Measurements from ENCODE around the gene PEDS1. TPM values are rescaled to one million over a fixed set of nuclear protein-coding genes. Genes with fewer than 3 reads are reported as not detected.

Gene PEDS1
- total and polyA plus RNA-seq, 2 of the 13 experiments (the other 11 are each of a cell fraction or from before 2014, with no cell fraction given): 30.5 to 93.9 TPM

- TF ChIP-seq, protein P1, sequence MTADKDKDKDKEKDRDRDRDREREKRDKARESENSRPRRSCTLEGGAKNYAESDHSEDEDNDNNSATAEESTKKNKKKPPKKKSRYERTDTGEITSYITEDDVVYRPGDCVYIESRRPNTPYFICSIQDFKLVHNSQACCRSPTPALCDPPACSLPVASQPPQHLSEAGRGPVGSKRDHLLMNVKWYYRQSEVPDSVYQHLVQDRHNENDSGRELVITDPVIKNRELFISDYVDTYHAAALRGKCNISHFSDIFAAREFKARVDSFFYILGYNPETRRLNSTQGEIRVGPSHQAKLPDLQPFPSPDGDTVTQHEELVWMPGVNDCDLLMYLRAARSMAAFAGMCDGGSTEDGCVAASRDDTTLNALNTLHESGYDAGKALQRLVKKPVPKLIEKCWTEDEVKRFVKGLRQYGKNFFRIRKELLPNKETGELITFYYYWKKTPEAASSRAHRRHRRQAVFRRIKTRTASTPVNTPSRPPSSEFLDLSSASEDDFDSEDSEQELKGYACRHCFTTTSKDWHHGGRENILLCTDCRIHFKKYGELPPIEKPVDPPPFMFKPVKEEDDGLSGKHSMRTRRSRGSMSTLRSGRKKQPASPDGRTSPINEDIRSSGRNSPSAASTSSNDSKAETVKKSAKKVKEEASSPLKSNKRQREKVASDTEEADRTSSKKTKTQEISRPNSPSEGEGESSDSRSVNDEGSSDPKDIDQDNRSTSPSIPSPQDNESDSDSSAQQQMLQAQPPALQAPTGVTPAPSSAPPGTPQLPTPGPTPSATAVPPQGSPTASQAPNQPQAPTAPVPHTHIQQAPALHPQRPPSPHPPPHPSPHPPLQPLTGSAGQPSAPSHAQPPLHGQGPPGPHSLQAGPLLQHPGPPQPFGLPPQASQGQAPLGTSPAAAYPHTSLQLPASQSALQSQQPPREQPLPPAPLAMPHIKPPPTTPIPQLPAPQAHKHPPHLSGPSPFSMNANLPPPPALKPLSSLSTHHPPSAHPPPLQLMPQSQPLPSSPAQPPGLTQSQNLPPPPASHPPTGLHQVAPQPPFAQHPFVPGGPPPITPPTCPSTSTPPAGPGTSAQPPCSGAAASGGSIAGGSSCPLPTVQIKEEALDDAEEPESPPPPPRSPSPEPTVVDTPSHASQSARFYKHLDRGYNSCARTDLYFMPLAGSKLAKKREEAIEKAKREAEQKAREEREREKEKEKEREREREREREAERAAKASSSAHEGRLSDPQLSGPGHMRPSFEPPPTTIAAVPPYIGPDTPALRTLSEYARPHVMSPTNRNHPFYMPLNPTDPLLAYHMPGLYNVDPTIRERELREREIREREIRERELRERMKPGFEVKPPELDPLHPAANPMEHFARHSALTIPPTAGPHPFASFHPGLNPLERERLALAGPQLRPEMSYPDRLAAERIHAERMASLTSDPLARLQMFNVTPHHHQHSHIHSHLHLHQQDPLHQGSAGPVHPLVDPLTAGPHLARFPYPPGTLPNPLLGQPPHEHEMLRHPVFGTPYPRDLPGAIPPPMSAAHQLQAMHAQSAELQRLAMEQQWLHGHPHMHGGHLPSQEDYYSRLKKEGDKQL (CRISPR knock-in tag; IDR thresholded peaks at IDR 0.05; ENCODE audit: low read depth): no peak
- TF ChIP-seq, protein P2, sequence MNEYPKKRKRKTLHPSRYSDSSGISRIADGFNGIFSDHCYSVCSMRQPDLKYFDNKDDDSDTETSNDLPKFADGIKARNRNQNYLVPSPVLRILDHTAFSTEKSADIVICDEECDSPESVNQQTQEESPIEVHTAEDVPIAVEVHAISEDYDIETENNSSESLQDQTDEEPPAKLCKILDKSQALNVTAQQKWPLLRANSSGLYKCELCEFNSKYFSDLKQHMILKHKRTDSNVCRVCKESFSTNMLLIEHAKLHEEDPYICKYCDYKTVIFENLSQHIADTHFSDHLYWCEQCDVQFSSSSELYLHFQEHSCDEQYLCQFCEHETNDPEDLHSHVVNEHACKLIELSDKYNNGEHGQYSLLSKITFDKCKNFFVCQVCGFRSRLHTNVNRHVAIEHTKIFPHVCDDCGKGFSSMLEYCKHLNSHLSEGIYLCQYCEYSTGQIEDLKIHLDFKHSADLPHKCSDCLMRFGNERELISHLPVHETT (CRISPR knock-in tag; conservative IDR thresholded peaks at IDR 0.05): no peak; the same call in 1 of the 2 replicates
- TF ChIP-seq CREBL2 (CRISPR knock-in tag; IDR thresholded peaks at IDR 0.05; ENCODE audit: borderline replicate concordance) (no peak), SATB2 (CRISPR knock-in tag; IDR thresholded peaks at IDR 0.05) (no peak), CEBPZ (IDR thresholded peaks at IDR 0.05; ENCODE audit: low read length) (no peak), NFE2 (CRISPR knock-in tag; IDR thresholded peaks at IDR 0.05) (no peak), HOMEZ (CRISPR knock-in tag; IDR thresholded peaks at IDR 0.05; ENCODE audit: low read depth) (no peak), GZF1 (CRISPR knock-in tag; IDR thresholded peaks at IDR 0.05) (no peak), ZNF678 (CRISPR knock-in tag; IDR thresholded peaks at IDR 0.05) (no peak), SNAI1 (CRISPR knock-in tag; IDR thresholded peaks at IDR 0.05; ENCODE audit: borderline replicate concordance) (no peak), CBFB (CRISPR knock-in tag; IDR thresholded peaks at IDR 0.05) (peak; percentile 11; the same call in 1 of the 2 replicates), SSRP1 (CRISPR knock-in tag; IDR thresholded peaks at IDR 0.05) (no peak), ZBTB14 (CRISPR knock-in tag; IDR thresholded peaks at IDR 0.05) (no peak)
- TF ChIP-seq, protein P3, sequence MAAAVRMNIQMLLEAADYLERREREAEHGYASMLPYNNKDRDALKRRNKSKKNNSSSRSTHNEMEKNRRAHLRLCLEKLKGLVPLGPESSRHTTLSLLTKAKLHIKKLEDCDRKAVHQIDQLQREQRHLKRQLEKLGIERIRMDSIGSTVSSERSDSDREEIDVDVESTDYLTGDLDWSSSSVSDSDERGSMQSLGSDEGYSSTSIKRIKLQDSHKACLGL (CRISPR knock-in tag; IDR thresholded peaks at IDR 0.05): no peak
These were observed 14.8 kb downstream of the PEDS1 start (continued) for GRCh38 chr20:50138479-50139393.

All from HepG2 (cell line).